GM12878 (cell line): ENCODE results near the gene CHIT1. TPM values are rescaled to one million over a fixed set of nuclear protein-coding genes. Genes with fewer than 3 reads are reported as not detected.

ENCODE experiments used
- ATAC-seq: fragments of 200-7000 bp; cut with Tn5 transposase; 3 replicates; pipeline ENCODE4 v1.9.1; 2020; ENCODE audit warnings: mild to moderate bottlenecking, moderate library complexity
- BruUV-seq: library from RNA; stranded (reverse); fragments of 400-500 nt; replicated peaks from 2 replicates; lab custom pipeline; 2021; lab: Mats Ljungman, UMichigan
- CTCF ChIA-PET: fragments of 300-600 bp; sonication (Branson Sonifier 250); formaldehyde crosslinking; extraction: SDS; loops from one replicate; lab custom pipeline; 2021; ENCODE audit warnings: inconsistent platforms; lab: Yijun Ruan, JAX
- POLR2A ChIA-PET: fragments of 350-600 bp; formaldehyde crosslinking; extraction: SDS; loops from one replicate; lab custom pipeline; 2021; ENCODE audit warnings: inconsistent platforms; lab: Charles Lee
- RAD21 ChIA-PET: fragments of 300-600 bp; sonication (Branson Sonifier 250); formaldehyde crosslinking; loops from one replicate; lab custom pipeline; 2023; ENCODE audit warnings: antibody characterized with exemption; ENCODE audit not compliant: unreplicated experiment; lab: Charles Lee
- SMC1A ChIA-PET: fragments of 300-600 bp; sonication (Branson Sonifier 250); formaldehyde crosslinking; loops from one replicate; lab custom pipeline; 2023; ENCODE audit not compliant: unreplicated experiment, uncharacterized antibody; lab: Charles Lee
- DNase-seq: peaks from one replicate; pipeline ENCODE4 v3.0.0-alpha.2; 2011; ENCODE audit warnings: low read depth, low spot score
- FAIRE-seq: peaks from 3 replicates; lab custom pipeline; 2011; peaks lifted over from hg19 to GRCh38; lab: Jason Lieb, UNC
- H2AFZ ChIP-seq: 2 replicates; pipeline ENCODE4 v1.6.0; 2011; ENCODE audit warnings: low read depth, low read length, control low read depth; ENCODE audit not compliant: control insufficient read depth
- H3K27ac ChIP-seq: 2 replicates; pipeline ENCODE4 v1.5.1; 2011; ENCODE audit warnings: control low read depth; ENCODE audit not compliant: control insufficient read depth, insufficient read depth
- H3K27me3 ChIP-seq, 2 experiments: replicated peaks in 1 of 2; 2 replicates each; pipeline versions ENCODE4 v1.6.0 to v1.6.1; 2011; ENCODE audit warnings: low read length in 1 of 2; ENCODE audit not compliant: control insufficient read depth in 2 of 2, insufficient read depth in 2 of 2
- H3K36me3 ChIP-seq, 2 experiments: 2 replicates each; pipeline ENCODE4 v1.5.1; 2011; ENCODE audit warnings: low read length in 1 of 2; ENCODE audit not compliant: control insufficient read depth in 2 of 2, insufficient read depth in 2 of 2
- H3K4me1 ChIP-seq: 2 replicates; pipeline ENCODE4 v1.6.1; 2011; ENCODE audit warnings: mild to moderate bottlenecking, low read length, moderate library complexity, mixed read lengths; ENCODE audit not compliant: control insufficient read depth, insufficient read depth
- H3K4me2 ChIP-seq: 2 replicates; pipeline ENCODE4 v1.6.0; 2011; ENCODE audit warnings: control low read depth; ENCODE audit not compliant: control insufficient read depth, insufficient read depth
- H3K4me3 ChIP-seq: fragments of 200-600 bp; sonication (generic); 2 replicates; pipeline ENCODE4 v1.5.1; 2016
- H3K79me2 ChIP-seq: 2 replicates; pipeline ENCODE4 v1.6.0; 2011; ENCODE audit warnings: low read length; ENCODE audit not compliant: control insufficient read depth, insufficient read depth
- H3K9ac ChIP-seq: 2 replicates; pipeline ENCODE4 v1.8.0; 2011; ENCODE audit warnings: low read length, control low read depth, mixed read lengths; ENCODE audit not compliant: control insufficient read depth, insufficient read depth
- H3K9me3 ChIP-seq: replicated peaks from 3 replicates; pipeline ENCODE4 v1.5.1; 2011; ENCODE audit warnings: mild to moderate bottlenecking, low read length; ENCODE audit not compliant: control insufficient read depth, insufficient read depth
- H4K20me1 ChIP-seq: 2 replicates; pipeline ENCODE4 v1.6.0; 2011; ENCODE audit not compliant: control insufficient read depth, insufficient read depth
- IRF3 ChIP-seq: fragments of 450-650 bp; IDR thresholded peaks from 2 replicates; pipeline ENCODE4 v1.6.1; 2014; ENCODE audit warnings: mild to moderate bottlenecking
- MLLT1 ChIP-seq: fragments of 450-650 bp; IDR thresholded peaks from 2 replicates; pipeline ENCODE4 v1.6.1; 2016; ENCODE audit warnings: mild to moderate bottlenecking
- STAT3 ChIP-seq: IDR thresholded peaks from 2 replicates; pipeline ENCODE4 v1.6.1; 2011; ENCODE audit warnings: low read depth, low read length, improper control_type of control experiment
- ZNF687 ChIP-seq: fragments of 450-650 bp; IDR thresholded peaks from 2 replicates; pipeline ENCODE4 v1.6.1; 2017; ENCODE audit warnings: mild to moderate bottlenecking, moderate library complexity
- WGBS: methylation state at CpG from one replicate; pipeline ENCODE4 v1.1.6; 2016; ENCODE audit warnings: low lambda C conversion rate; ENCODE audit not compliant: insufficient replicate concordance, insufficient coverage; ENCODE audit errors: missing lambda C conversion rate; 5-methylcytosine and 5-hydroxymethylcytosine counted together
- in situ Hi-C: fragments of 300-500 bp; cut with MboI; formaldehyde crosslinking; loops from 9 replicates; pipeline ENCODE4 v1.14.3; 2018; ENCODE audit warnings: mixed read lengths
- intact Hi-C: fragments of 100-400 bp; cut with micrococcal nuclease; formaldehyde crosslinking; loops from one replicate; pipeline ENCODE4 v1.14.2; 2022; ENCODE audit not compliant: unreplicated experiment
- polyA plus RNA-seq, 11 experiments: library from polyadenylated mRNA; depleted of rRNA in 4 of 11; unstranded in 6 of 11; stranded (reverse) in 5 of 11; fragments of >200 nt; fragmentation: Nextera tagmentation in 4 of 11; fragmentation: Illumina TruSeq in 1 of 11; extraction: Ambion mirVana in 4 of 11; extraction: Trizol in 1 of 11; gene quantifications; 1 replicate in 1 of 11; 2 replicates in 10 of 11; pipeline versions ENCODE4 v1.2.1 to v1.2.3, GENCODE V29; 2011 to 2016; ENCODE audit warnings: inconsistent platforms in 2 of 11, missing spikeins in 2 of 11, low read depth in 1 of 11
- total RNA-seq, 4 experiments: library from RNA; depleted of rRNA in 3 of 4; stranded (reverse); fragments of >200 nt in 3 of 4; fragmentation: Illumina TruSeq in 1 of 4; extraction: Trizol in 1 of 4; gene quantifications; 2 replicates each; pipeline versions ENCODE4 v1.2.1 to v1.2.3, GENCODE V29; 2013 to 2021

Gene CHIT1
- total and polyA plus RNA-seq, 10 of the 15 experiments (the other 5 are each of a cell fraction or from before 2014, with no cell fraction given), result 0.02 to 2.1 (median 0.76) TPM

GRCh38 chr1:203177036-203177405 lies 52.5 kb downstream of the CHIT1 start:
- ChIA-PET SMC1A (interaction anchor here (1.2 kb wide), 1 partner anchor 59 kb away, joined by 3 read pairs; no protein-coding TSS in a partner anchor), RAD21 (interaction anchor here (1.4 to 1.7 kb wide), 2 partner anchors 11 to 39 kb away, joined by 4 to 9 read pairs; no protein-coding TSS in a partner anchor), CTCF (interaction anchor here (1.2 to 2.1 kb wide), 5 partner anchors 9 to 93 kb away, joined by 3 to 18 read pairs (median 5); partner anchors contain the start of gene CHI3L1), POLR2A (no interaction called here)
- no TSS peak for BruUV-seq
- 51% methylated on average over 6 of the region's 6 CpGs for WGBS
- TF ChIP-seq MLLT1 (no peak), ZNF687 (no peak), STAT3 (no peak), IRF3 (no peak)
- Histone ChIP-seq H2AFZ (no peak overlapping the region), H3K27ac (no peak overlapping the region), H3K4me2 (no peak overlapping the region), H3K27me3 (no peaks in the 10 kb centered on the region; a peak in 1 of 4 replicates), H3K79me2 (no peaks in the 10 kb centered on the region), H4K20me1 (no peaks in the 10 kb centered on the region), H3K4me3 (no peak overlapping the region), H3K36me3 (no peaks in the 10 kb centered on the region), H3K9ac (no peak overlapping the region), H3K9me3 (no peaks in the 10 kb centered on the region), H3K4me1 (peaks cover 7% of the 10 kb centered on the region; the same call in 1 of the 2 replicates)
- ATAC-seq (no peak), FAIRE-seq (no peak), DNase-seq (no peak)
- intact Hi-C loops, result no loop called here
- in situ Hi-C loops, result no loop called here
